GM13977 (cell line): ENCODE data around the gene MEGF6.

Source experiments
- DNase-seq: peaks from one replicate; pipeline ENCODE4 v3.0.0; 2012; ENCODE audit warnings: low spot score
- CTCF ChIP-seq: IDR thresholded peaks from 2 replicates; pipeline ENCODE4 v1.5.1; 2012; ENCODE audit warnings: mild to moderate bottlenecking, control low read depth; ENCODE audit not compliant: insufficient read depth; ENCODE audit errors: extremely low read depth, missing control alignments
- in situ Hi-C: fragments of 300-500 bp; cut with MboI; formaldehyde crosslinking; loops from one replicate; pipeline ENCODE4 v1.12.0; 2022; ENCODE audit warnings: low sequenced_read_pairs, low pct_unique_long_range_greater_than_20kb, mixed read lengths, inconsistent platforms; ENCODE audit not compliant: unreplicated experiment

Gene MEGF6

GRCh38 chr1:3463891-3464648 lies 147.2 kb downstream of the MEGF6 start:
- in situ Hi-C loops = no loop called here
- no peak for TF ChIP-seq CTCF
- no peak for DNase-seq

- in situ Hi-C loops = no loop called here
- no peak for TF ChIP-seq CTCF
Observed at GRCh38 chr1:3463408-3463863, 147.9 kb downstream of the MEGF6 start.

GRCh38 chr1:3463013-3463385 lies 148.3 kb downstream of the MEGF6 start:
- in situ Hi-C loops = no loop called here

More at GRCh38 chr1:3463408-3463863, 147.9 kb downstream of the MEGF6 start:
- no peak for DNase-seq

DNA sequence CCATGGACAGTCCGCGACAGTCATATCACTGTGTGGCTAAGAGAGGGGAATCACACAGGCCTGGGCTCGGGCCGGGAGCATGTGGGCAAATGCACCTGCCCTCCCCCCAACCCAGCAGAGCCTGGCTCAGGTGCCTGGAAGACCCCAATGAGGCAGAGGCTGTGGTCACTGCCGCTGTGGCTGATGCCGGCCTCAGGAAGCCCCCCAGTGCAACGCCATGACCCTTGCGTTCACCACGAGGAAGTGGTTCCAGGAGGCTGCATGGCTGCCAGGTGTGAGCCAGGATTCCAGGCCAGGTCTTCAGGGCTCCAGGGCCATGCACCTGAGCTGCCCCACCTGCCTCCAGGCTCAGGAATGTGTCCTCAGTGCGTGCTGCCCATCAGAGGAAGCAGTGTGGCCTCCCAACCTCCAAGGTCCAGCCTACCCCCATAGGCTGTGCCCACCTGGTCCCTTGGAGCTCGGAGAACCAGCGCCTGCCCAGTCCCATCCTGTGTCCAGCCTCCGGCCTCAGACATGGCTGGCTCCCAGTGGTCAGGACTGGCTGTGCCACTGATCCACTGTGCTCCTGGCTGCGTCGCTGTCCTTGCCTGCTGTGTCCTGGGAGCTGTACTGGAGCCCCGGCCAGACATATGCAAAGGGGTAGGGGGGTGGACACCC lies 148.8 kb downstream of the MEGF6 start:
- in situ Hi-C loops = no loop called here
- no peak for TF ChIP-seq CTCF
- DNase-seq = no peak

More at GRCh38 chr1:3463013-3463385, 148.3 kb downstream of the MEGF6 start:
- no peak for TF ChIP-seq CTCF
- no peak for DNase-seq

- TF ChIP-seq CTCF = no peak
- no peak for DNase-seq
- in situ Hi-C loops = no loop called here
Observed at GRCh38 chr1:3461934-3462275, 149.4 kb downstream of the MEGF6 start.

GRCh38 chr1:3461238-3461933 lies 149.9 kb downstream of the MEGF6 start:
- in situ Hi-C loops = no loop called here
- TF ChIP-seq CTCF = no peak
- DNase-seq = no peak
